Skin epidermis (tissue), 12 donors: ENCODE measurements around the gene TESMIN.

Experiments used
- H3K27ac ChIP-seq, 21 experiments: fragments of 200-600 bp; sonication (generic) in 11 of 21; one replicate each; pipeline ENCODE4 v1.5.0; 2020; ENCODE audit warnings: mild to moderate bottlenecking in 3 of 21, inconsistent platforms in 2 of 21, moderate library complexity in 2 of 21
- H3K4me3 ChIP-seq, 7 experiments: fragments of 200-600 bp; sonication (generic) in 2 of 7; one replicate each; pipeline ENCODE4 v1.5.0; 2020; ENCODE audit warnings: inconsistent platforms in 2 of 7, mild to moderate bottlenecking in 2 of 7, moderate library complexity in 1 of 7

TESMIN gene, protein sequence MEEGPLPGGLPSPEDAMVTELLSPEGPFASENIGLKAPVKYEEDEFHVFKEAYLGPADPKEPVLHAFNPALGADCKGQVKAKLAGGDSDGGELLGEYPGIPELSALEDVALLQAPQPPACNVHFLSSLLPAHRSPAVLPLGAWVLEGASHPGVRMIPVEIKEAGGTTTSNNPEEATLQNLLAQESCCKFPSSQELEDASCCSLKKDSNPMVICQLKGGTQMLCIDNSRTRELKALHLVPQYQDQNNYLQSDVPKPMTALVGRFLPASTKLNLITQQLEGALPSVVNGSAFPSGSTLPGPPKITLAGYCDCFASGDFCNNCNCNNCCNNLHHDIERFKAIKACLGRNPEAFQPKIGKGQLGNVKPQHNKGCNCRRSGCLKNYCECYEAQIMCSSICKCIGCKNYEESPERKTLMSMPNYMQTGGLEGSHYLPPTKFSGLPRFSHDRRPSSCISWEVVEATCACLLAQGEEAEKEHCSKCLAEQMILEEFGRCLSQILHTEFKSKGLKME

DNA sequence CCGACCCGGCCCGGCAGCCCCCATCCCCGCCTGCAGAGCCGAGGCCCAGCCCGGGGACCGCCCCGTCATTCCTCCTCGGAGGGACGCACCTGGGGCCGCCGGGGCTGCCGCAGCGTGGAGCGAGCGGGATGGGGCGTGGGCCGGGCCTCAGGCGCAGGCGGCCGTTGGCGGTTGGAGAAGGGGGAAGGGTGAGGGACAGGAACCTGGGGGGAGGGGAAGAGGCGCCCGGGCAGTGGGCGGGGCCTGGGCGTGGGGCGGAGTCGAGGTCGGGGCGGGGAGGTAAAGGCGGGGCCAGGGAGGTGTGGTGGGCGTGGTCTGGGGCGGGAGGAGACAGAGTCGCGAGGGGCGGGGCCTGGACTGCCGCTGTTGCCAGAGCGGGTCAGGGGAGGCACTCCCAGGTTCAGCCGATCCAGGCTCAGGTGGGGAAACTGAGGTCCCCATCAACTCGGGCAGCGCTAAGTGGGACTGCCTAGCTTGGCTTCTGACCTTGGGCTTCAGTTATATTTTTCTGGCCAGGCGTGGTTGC lies at the start of gene TESMIN:
Gene TESMIN (minus strand): TSS at position 190 of the 526 bp plus-strand sequence. CDS start 860 bp downstream, outside the sequence.
- H3K4me3 ChIP-seq: peak within 1 kb of the TSS; percentile 38 to 55 (median 47)
- peak within 1 kb of the TSS in 10 of 21 experiments; percentile 21 to 78 (median 60) for H3K27ac ChIP-seq

DNA sequence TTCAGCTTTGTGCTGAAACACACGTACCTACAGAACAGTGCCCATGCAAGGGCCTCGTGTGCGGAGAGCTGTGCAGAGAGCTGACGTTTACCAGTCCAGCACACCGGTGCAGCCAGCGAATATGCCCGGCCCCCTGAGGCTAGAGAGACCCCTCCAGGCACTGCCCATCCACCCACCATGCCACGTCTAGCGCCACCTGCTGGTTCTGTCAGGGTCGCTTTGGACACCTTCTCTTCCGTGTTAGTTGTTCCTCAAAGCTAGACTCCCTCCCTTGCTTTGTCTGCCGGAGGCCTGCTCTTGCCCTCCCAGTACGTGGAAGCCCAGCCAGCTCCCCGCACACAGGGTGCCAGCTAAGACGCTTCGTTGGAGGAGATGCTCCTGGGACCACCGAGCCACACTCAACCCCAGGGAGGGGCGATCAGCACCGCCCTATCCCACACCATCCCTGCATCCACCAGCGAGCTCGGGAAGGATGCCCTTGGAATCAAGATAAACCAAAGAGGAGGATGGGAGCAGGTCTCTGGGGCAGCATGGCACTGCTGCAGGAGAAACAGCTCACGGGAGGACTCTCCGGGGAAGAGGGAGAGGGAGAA lies 47.0 kb upstream of the TESMIN start:
- Histone ChIP-seq H3K4me3 (no peak overlapping the region), H3K27ac (no peak overlapping the region)

DNA sequence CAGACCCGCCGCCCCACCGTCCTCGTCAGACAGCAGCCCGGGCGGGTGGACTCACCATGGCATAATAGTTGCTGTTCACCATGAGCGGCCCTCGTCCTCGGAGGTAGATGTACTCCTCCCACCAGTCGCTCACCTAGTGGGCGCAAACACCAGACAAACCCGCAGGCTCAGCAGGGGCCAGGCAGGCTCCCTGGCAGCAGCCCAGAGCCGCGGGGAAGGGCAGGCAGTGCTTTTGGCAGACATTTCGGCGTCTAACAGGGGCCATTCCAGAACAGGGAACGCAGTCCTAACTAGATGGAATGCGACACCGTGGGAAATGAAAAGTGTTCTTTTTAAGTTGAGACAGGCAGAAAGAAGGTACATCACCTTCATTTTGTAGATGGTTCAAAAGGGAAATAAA lies 45.5 kb upstream of the TESMIN start:
- no peak overlapping the region for H3K4me3 ChIP-seq
- H3K27ac ChIP-seq: no peak overlapping the region

DNA sequence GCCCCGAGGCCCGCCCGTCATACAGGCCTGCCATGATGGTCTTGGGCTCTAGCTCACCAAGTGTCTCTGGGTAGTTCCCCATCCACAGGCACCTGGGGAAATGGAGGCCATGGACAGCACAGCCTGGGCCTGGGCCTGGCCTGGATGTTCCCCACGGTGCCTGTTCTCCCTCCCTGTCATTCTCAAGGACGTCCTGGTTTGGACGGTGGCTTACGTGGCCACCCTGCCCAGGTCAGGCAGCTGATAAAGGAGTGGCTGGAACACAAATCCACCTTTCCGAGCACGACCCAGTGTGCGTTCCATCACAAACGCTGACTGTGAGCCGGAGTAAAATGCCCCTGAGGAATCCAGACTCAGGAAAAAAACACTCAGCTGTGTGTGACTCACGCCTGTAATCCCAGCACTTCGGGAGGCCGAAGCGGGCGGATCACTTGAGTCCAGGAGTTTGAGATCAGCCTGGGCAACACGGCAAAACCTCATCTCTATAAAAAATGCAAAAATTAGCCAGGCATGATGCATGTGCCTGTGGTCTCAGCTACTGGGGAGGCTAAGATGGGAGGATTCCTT lies 41.2 kb upstream of the TESMIN start:
- H3K4me3 ChIP-seq: no peak overlapping the region
- H3K27ac ChIP-seq: no peak overlapping the region

DNA sequence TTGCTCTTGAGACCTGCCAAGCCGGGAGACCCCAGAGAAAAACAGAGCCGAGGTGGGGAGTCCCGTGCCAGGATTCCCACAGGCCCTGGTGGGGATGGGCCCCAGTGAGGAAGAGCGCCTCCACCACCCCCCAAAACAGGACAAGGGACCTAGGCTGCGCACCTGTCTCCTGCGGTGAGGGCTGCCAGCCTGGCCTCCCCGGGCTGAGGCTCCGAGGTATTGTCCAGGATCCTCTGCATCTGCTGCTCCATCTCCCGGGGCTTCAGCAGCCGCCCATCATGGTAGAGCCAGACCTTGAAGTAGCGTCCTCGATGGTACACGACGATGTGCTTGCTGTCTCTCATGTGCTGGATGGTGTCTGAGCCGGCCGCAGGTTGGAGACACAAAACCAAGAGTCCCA lies 33.3 kb upstream of the TESMIN start:
- no peak overlapping the region for H3K4me3 ChIP-seq
- no peak overlapping the region for H3K27ac ChIP-seq

DNA sequence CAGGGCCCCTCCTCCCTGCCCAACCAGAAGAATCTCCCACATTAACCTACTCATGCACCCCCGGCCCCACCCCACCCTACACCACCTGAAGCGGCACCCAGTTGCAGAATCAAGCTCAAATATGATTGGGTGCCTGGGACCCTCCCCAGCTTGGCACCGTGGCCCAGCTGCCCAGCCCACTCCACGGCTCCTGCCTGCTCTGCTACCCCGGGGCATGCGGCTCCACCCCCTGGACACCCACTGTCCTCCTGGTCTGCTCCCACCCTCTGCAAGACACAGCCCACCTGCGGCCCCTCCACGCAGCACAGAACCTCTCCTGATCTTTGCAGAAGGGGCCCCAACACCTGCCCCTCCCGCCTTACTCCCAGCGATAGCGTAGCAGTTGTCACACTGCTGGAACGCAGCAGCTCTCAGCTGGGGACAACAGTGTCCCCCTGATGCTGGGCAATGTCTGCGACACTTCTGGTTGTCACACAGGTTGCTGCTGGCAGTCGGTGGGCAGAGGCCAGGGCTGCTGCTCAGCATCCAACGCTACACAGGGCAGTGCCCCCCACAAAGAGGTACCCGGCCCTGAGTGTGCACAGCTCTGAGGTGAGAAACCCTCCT lies 32.0 kb upstream of the TESMIN start:
- Histone ChIP-seq H3K4me3 (no peak overlapping the region), H3K27ac (no peak overlapping the region)

DNA sequence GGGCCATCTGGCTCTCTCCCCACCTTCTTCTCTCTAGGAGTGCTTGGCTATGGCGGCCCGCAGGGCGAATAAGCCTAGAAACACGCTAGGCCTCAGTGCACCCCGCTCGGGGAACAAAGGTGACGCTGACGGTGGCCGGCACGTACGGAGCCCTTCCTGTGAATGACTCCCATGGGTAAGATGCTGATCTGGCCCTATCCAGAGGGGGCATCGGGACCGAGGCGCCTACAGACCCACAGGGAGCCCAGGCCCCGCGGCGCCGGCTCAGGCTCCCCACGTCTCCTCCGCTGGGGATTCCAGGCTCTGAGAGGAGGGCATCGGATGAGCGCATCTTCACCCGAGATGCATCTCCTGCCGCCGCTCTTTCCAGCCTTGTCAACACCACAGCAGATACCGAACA lies 31.4 kb upstream of the TESMIN start:
- Histone ChIP-seq H3K4me3 (no peak overlapping the region), H3K27ac (no peak overlapping the region)

DNA sequence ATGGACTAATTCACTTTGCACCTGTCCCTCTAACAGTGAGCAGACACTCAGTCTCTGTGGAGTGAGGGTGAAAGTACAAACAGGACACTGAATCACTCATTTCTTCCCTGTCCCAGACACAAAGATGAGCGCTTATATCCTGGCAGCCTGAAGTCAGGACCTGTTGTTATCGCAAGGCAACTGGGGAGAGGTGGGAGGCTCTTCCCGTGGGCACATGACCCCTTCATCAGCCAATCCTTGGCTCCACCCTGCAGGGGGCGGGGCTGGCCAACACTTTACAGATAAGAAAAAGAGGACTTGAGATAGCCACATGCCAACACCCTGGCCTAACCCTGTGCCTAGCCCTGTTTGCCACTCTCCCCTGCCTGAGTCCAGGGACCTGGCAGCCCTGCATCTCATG lies 29.5 kb upstream of the TESMIN start:
- H3K27ac ChIP-seq: no peak overlapping the region
- H3K4me3 ChIP-seq: no peak overlapping the region

DNA sequence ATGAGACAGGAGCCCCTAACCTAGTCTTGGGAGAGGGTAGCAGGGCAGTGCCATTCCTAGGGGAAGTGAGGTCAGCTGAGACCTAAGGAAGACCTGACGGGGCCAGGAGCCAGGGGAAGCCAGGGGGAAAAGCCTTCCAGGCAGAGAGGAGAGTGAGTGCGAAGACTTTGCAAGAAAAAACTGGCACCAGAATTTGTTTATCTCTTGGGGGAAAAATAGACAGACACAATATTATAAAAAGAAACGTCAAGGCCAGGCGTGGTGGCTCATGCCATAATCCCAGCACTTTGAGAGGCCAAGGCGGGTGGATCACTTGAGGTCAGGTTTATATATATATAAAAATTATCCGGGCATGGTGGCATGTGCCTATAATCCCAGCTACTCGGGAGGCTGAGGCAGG lies 26.9 kb upstream of the TESMIN start:
- H3K27ac ChIP-seq: no peak overlapping the region
- no peak overlapping the region for H3K4me3 ChIP-seq

DNA sequence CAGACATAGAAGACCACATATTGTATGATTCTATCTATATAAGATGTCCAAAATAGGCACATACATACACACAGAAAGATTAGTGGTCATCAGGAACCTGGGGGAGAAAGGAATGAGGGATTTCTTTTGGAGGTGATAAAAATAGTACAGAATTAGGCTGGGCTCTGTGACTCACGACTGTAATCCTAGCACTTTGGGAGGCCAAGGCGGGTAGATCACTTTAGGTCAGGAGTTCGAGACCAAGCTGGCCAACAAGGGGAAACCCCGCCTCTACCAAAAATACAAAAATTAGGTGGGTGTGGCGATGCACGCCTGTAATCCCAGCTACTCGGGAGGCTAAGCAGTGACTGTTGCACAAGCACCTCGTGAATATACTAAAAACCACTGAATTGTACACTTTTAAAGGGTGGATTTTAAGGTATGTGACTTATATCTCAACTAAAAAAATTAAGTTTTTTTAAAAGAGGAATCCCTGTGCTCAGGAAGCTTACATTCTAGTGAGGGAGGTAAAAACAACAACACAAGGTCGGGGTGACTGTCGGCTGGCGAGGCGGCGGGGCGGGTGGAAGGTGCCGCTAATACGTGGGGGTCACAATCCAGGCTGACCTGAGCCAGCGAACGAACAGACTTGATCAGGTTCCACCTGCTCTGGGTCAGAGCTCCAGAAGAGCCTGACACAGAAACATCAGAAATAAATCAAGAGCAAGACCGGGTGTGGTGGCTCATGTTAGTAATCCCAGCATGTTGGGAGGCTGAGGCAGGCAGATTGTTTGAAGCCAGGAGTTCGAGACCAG lies 25.3 kb upstream of the TESMIN start:
- Histone ChIP-seq H3K4me3 (no peak overlapping the region), H3K27ac (no peak overlapping the region)

DNA sequence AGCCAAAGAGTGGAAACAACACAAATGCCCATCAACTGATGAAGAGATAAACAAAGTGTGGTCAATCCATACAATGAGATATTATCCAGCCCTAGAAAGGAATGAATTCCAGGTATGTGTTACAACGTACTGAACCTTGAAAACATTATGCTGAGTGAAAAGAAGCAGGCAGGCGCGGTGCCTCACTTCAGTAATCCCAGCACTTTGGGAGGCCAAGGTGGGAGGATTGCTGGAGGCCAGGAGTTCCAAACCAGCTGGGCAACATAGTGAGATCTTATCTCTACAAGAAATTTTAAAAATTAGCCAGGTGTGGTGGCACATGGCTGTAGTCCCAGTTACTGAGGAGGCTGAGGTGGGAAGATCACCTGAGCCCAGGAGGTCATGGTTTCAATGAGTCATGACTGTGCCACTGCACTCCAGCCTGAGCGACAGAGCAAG lies 24.6 kb upstream of the TESMIN start:
- Histone ChIP-seq H3K27ac (no peak overlapping the region), H3K4me3 (no peak overlapping the region)

DNA sequence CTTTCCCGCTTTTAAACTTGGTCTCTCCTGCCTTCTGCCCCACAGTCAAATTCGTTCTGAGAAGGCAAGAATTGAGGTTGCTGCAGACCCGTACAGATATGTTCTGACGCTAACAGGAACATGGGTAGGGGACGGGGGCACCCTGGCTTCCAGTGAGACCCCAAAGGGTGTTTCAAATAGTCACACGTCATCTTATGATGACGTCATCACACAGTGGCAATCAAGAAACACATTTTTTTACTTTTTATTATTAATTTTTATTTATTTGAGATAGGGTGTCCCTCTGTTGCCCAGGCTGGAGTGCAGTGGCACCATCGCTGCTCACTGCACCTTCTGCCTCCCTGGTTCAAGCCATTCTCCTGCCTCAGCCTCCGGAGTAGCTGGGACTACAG lies 22.9 kb upstream of the TESMIN start:
- Histone ChIP-seq H3K27ac (no peak overlapping the region), H3K4me3 (no peak overlapping the region)

DNA sequence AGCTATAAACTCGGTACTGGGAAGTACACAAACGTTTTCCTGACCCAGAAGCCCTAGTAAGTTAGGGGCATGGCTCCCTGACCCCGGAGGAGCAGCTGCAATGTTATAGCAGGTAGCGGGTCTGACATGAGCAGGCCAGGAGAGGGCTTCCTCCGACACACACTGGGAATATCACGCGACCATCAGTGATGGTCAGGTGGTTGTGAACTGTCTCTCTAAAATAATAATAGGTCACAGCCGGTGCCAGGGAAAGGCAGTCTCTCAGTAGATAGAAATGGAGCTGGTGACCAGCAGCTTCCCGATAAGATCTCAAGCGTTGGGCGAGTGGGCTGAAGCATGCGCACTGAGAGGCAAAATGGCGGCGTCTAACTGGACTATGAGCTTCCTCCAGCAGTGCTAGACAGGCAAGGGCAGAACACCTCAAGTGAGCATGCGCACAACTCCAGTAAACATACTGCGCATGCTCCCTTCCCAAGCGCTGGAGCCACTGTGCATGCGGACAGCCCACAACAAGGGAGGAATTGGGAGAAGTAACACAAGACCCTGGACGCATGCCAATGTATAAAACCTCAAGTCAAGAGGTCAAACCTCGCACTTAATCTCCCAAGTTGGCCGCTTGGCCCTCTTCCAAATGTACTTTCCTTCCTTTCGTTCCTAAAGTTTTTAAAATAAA lies 22.3 kb upstream of the TESMIN start:
- H3K4me3 ChIP-seq: no peak overlapping the region

DNA sequence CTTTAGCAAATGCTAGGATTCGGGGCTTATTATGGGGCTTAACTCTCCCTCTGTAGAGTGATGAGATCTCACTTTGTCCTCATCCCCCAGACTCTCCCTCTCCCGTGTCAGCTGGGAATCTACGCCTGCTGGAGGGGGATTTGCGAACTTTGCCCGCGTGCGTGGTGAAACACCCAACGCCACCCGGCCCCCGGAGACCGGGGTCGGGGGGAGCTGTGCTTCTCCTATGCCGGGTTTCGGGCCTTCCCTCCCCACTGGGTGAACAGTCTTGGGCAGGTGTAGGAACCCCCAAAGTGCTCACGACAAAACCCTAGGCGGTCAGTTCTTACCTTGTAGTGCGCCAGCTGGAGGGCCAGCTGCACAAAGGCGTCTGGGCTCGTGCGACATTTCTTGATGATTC lies 21.6 kb upstream of the TESMIN start:
- Histone ChIP-seq H3K4me3 (no peak overlapping the region), H3K27ac (no peak overlapping the region)

More for the DNA sequence above, 22.3 kb upstream of the TESMIN start:
- no peak overlapping the region for H3K27ac ChIP-seq

DNA sequence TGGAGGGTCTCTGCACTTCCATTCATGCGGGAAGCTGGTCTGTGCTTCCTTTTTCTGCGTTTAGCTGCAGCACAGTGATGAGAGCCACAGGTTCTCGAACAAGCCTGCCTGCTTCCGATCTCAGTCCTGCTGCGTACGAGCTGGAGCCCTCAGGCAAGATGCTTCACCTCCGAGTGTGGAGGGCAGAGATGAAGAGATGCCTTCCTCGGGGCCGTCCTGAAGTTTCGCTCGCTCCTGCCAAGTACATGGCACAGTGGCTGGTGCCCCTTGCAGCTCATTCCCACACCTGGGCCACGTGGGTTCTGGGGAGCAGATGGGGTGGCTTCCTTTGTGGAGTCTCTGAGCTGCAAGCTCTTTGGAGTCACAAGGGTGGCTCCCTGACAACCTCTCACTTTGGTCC lies 19.5 kb upstream of the TESMIN start:
- no peak overlapping the region for H3K4me3 ChIP-seq
- H3K27ac ChIP-seq: no peak overlapping the region

DNA sequence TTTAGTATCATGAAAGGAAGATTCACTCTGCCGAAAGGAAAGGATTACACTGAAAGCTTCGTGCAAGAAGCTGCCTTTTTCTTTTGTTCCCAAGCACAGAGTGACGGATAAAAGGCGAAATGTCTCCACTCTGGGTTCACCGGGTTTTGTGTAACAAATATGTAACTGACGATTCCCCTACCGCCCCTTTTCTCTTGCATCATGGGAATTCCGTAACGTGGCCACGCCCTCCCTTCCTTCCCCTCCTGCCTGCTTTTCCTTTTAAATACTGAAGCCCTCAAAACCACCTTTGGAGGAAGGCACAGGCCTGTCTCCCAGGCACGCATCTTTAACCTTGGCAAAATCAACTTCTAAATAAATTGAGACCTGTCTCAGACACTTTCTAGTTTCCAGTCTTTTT lies 16.4 kb upstream of the TESMIN start:
- Histone ChIP-seq H3K4me3 (no peak overlapping the region), H3K27ac (no peak overlapping the region)

DNA sequence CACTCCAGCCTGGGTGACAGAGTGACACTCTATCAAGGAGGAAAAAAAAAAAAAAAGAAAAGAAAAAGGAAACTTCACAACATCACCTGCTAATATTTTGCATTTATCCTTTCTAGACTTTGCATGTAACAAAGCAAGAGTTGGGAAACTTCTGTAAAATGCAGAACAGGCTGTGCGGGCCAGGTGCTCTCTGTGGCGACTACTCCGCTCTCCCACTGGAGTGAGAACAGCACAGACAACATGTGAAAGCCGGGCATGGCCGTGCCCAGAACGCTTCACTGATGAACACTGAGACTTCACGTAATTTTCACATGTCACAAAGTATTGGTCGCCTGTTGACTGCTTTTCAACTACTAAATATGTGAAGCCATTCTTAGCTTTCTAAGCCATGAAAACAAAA lies 15.5 kb upstream of the TESMIN start:
- no peak overlapping the region for H3K4me3 ChIP-seq
- H3K27ac ChIP-seq: no peak overlapping the region

DNA sequence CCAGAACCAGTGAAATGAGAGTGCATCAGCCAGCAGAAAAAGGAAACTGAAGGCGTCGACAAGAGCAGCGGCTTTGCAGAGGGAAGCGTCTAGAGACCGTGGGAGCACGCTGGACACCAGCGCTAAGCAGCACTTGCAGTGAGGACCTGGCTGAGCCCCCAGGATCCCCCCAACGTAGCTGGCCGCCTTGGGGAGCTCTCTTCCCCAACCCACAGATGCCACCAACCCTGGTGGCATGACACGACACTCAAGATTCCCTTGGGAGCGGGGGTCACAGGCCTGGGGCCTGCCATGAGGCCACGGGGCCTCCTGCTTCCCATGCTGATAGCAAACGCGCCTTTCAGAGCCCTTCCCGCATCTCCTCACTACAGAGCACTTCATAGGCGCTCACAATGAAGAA lies 13.4 kb upstream of the TESMIN start:
- H3K27ac ChIP-seq: no peak overlapping the region
- no peak overlapping the region for H3K4me3 ChIP-seq
